Measurements from ENCODE around the gene RAB39B.

Gene RAB39B

DNA sequence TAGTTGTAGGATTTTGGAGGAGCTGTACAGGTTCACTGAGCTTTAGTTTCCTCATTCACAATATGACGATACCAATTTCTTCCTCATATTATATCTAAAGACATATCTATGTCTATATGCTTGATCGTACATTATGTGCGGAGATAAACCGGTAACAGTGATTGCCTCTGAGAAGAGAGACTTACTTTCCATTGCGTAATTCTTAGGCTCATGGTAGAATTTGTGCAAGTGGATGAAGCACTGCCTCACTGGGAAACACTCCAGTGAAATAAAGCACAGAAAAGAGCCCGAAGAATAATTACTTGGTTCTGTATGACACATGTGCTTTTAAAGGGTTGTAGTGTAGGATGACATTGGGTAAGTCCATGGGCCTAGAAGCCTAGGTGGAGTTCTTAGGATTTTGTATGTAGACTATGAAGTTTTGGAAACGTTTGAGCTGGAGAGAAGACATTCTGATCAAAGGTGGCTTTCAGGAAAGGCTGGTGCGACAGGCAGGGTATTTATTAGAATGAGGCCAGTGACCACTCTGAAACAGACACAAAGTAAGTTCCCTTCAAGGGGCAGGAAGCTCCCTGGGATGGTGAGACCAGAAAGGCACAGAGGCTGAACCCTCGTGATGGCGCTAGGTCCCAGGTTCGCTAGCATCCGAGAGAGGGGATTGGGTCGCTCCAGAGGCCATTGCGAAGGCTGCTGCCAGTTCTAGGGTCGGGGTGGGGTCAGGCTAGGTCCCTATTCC lies 48.7 kb downstream of the RAB39B start:
- DNase-seq = no peak

DNA sequence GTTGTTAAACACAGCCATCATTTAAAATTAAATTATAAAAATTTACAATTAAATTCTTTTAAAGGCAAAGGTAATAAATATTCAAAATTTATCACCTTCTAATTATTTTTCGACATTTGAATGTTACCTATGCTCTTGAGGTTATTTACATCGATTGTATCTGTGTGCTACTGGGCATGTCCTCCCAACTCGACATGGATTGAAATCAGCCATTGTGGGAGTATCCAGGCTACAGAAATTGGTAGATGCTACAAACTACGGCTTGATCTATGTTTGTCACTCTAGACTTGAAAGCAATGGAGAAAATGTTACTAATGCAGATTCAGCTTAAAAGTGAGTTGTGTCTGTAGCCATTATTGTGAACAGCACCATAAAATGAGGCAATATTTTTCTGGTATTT lies 50.6 kb downstream of the RAB39B start:
- DNase-seq = no peak

DNA sequence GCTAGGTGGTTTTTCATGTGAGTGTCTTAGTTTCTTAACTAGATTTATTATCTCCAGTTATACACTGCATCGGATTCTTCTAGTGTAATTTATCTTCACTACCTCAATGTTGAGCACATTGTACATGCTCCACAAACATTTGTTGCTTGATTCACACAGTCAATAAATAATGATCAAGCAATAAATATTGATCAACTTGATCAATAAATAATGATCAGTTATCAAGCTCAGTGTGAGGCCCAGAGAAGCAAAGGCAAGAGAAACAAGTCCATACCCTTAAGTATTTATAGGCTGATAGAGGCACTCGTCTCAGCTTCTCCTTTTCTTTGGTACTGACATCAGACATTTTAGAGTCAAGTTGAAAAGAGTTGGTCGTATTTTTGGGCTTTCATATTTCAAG lies 53.1 kb downstream of the RAB39B start:
- DNase-seq = no peak
